ENCODE data around the gene JAK2.

Gene JAK2

DNA sequence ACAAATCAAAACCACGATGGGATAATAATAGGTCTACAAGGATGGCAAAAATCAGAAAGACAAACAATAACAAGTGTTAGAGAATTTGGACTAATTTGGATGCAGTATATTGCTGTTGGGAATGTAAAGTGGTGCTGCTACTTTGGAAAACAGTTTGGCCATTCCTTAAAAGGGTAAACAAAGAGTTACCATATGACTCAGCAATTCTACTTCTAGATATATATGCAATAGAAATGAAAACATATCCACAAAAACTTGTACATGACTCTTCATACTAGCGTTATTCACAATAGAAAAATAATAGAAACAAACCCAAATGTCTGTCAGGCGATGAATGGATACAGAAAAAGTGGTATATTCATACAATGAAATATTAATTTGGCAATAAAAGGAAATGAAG lies 58.3 kb downstream of the JAK2 start:
- no peaks in the 10 kb centered on the region for H3K36me3 ChIP-seq (ENCODE audit: control insufficient read depth, low read length)
- TF ChIP-seq, protein P1, sequence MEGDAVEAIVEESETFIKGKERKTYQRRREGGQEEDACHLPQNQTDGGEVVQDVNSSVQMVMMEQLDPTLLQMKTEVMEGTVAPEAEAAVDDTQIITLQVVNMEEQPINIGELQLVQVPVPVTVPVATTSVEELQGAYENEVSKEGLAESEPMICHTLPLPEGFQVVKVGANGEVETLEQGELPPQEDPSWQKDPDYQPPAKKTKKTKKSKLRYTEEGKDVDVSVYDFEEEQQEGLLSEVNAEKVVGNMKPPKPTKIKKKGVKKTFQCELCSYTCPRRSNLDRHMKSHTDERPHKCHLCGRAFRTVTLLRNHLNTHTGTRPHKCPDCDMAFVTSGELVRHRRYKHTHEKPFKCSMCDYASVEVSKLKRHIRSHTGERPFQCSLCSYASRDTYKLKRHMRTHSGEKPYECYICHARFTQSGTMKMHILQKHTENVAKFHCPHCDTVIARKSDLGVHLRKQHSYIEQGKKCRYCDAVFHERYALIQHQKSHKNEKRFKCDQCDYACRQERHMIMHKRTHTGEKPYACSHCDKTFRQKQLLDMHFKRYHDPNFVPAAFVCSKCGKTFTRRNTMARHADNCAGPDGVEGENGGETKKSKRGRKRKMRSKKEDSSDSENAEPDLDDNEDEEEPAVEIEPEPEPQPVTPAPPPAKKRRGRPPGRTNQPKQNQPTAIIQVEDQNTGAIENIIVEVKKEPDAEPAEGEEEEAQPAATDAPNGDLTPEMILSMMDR (IDR thresholded peaks at IDR 0.05; ENCODE audit: low read depth, low read length, poor library complexity, severe bottlenecking) = no peak
- no peak for TF ChIP-seq EZH2phosphoT487 (IDR thresholded peaks at IDR 0.05; ENCODE audit: borderline replicate concordance, low read length)
- H3K9me3 ChIP-seq (ENCODE audit: control insufficient read depth, insufficient read depth, low read length) = peaks cover 7% of the 10 kb centered on the region; the same call in 1 of the 2 replicates
- no peak overlapping the region for H3K4me2 ChIP-seq (ENCODE audit: low read length)
- H3K4me1 ChIP-seq (ENCODE audit: control insufficient read depth, low read length) = no peaks in the 10 kb centered on the region
- no peak overlapping the region for H3K27ac ChIP-seq (ENCODE audit: low read depth, low read length)
- H3K27me3 ChIP-seq (ENCODE audit: control insufficient read depth, low read length) = no peaks in the 10 kb centered on the region
- H3K4me3 ChIP-seq (ENCODE audit: low read length) = no peak overlapping the region
- no peaks in the 10 kb centered on the region for H3K79me2 ChIP-seq (ENCODE audit: control insufficient read depth, low read length)
- H3F3A ChIP-seq (ENCODE audit: control insufficient read depth, insufficient read depth) = no peaks in the 10 kb centered on the region
- H4K20me1 ChIP-seq (ENCODE audit: control insufficient read depth, insufficient read depth, low read depth, low read length) = no peaks in the 10 kb centered on the region
- H3K9me2 ChIP-seq (replicated peaks; ENCODE audit: control insufficient read depth, low read length) = no peaks in the 10 kb centered on the region

- TF ChIP-seq, protein P1 (IDR thresholded peaks at IDR 0.05; ENCODE audit: low read depth, low read length, poor library complexity, severe bottlenecking) = no peak
- no peak for TF ChIP-seq EZH2phosphoT487 (IDR thresholded peaks at IDR 0.05; ENCODE audit: borderline replicate concordance, low read length)
- H3K27me3 ChIP-seq (ENCODE audit: control insufficient read depth, low read length) = no peaks in the 10 kb centered on the region
- no peaks in the 10 kb centered on the region for H3K36me3 ChIP-seq (ENCODE audit: control insufficient read depth, low read length)
- H3K4me3 ChIP-seq (ENCODE audit: low read length) = no peak overlapping the region
- peaks cover 7% of the 10 kb centered on the region; the same call in 1 of the 2 replicates for H3K9me3 ChIP-seq (ENCODE audit: control insufficient read depth, insufficient read depth, low read length)
- no peaks in the 10 kb centered on the region for H4K20me1 ChIP-seq (ENCODE audit: control insufficient read depth, insufficient read depth, low read depth, low read length)
- no peaks in the 10 kb centered on the region for H3K79me2 ChIP-seq (ENCODE audit: control insufficient read depth, low read length)
- no peaks in the 10 kb centered on the region for H3K9me2 ChIP-seq (replicated peaks; ENCODE audit: control insufficient read depth, low read length)
- H3K27ac ChIP-seq (ENCODE audit: low read depth, low read length) = no peak overlapping the region
- no peaks in the 10 kb centered on the region for H3K4me1 ChIP-seq (ENCODE audit: control insufficient read depth, low read length)
- no peak overlapping the region for H3K4me2 ChIP-seq (ENCODE audit: low read length)
- H3F3A ChIP-seq (ENCODE audit: control insufficient read depth, insufficient read depth) = no peaks in the 10 kb centered on the region
Observed at GRCh38 chr9:5044160-5044559, 59.1 kb downstream of the JAK2 start.

DNA sequence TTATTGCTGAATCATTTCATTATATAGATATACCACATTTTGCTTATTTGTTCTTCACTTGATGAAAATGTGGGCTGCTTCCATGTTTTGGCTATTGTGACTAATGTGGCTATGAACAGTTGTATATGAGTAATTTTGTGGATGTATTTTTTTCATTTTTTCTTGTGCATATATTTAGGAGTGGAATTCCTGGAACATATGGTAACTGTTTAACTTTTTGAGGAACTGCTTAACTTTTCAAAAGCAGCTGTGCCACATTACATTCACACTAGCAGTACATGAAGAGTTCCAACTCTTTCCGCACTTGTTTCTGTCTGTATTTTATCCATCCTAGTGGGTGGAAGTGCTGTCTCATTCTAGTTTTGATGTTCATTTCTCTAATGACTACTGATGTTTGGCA lies 67.8 kb downstream of the JAK2 start:
- no peak overlapping the region for H3K4me2 ChIP-seq (ENCODE audit: low read length)
- no peaks in the 10 kb centered on the region for H3K36me3 ChIP-seq (ENCODE audit: control insufficient read depth, low read length)
- no peaks in the 10 kb centered on the region for H3K9me2 ChIP-seq (replicated peaks; ENCODE audit: control insufficient read depth, low read length)
- no peaks in the 10 kb centered on the region for H3K9me3 ChIP-seq (ENCODE audit: control insufficient read depth, insufficient read depth, low read length)
- H3K4me1 ChIP-seq (ENCODE audit: control insufficient read depth, low read length) = no peaks in the 10 kb centered on the region
- H3F3A ChIP-seq (ENCODE audit: control insufficient read depth, insufficient read depth) = no peaks in the 10 kb centered on the region
- no peaks in the 10 kb centered on the region for H4K20me1 ChIP-seq (ENCODE audit: control insufficient read depth, insufficient read depth, low read depth, low read length)
- H3K27me3 ChIP-seq (ENCODE audit: control insufficient read depth, low read length) = no peaks in the 10 kb centered on the region
- H3K27ac ChIP-seq (ENCODE audit: low read depth, low read length) = no peak overlapping the region
- no peaks in the 10 kb centered on the region for H3K79me2 ChIP-seq (ENCODE audit: control insufficient read depth, low read length)
- no peak overlapping the region for H3K4me3 ChIP-seq (ENCODE audit: low read length)
- TF ChIP-seq, protein P1 (IDR thresholded peaks at IDR 0.05; ENCODE audit: low read depth, low read length, poor library complexity, severe bottlenecking) = no peak
- TF ChIP-seq EZH2phosphoT487 (IDR thresholded peaks at IDR 0.05; ENCODE audit: borderline replicate concordance, low read length) = no peak

DNA sequence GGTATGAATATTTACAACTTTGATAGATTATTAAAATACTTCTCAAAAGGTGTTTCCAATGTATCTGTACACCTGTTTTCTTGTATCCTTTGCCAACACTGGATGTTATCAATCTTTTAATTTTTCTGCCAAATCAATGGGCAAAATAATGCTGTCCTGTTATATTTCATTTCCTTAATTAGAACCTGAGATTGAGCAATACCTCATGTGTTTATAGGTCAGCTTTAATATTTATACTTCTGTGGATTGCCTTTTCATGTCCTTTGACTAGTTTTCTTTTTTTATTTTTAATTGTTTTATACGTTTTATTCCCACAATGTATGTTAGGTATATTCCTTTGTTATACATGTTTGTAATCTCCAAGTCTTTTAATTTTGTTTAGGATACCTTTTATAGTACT lies 77.6 kb downstream of the JAK2 start:
- no peaks in the 10 kb centered on the region for H3K9me3 ChIP-seq (ENCODE audit: control insufficient read depth, insufficient read depth, low read length)
- no peak overlapping the region for H3K4me2 ChIP-seq (ENCODE audit: low read length)
- H3K36me3 ChIP-seq (ENCODE audit: control insufficient read depth, low read length) = no peaks in the 10 kb centered on the region
- H3F3A ChIP-seq (ENCODE audit: control insufficient read depth, insufficient read depth) = no peaks in the 10 kb centered on the region
- no peak overlapping the region for H3K4me3 ChIP-seq (ENCODE audit: low read length)
- TF ChIP-seq EZH2phosphoT487 (IDR thresholded peaks at IDR 0.05; ENCODE audit: borderline replicate concordance, low read length) = no peak
- H3K9me2 ChIP-seq (replicated peaks; ENCODE audit: control insufficient read depth, low read length) = no peaks in the 10 kb centered on the region
- H3K27ac ChIP-seq (ENCODE audit: low read depth, low read length) = no peak overlapping the region
- no peaks in the 10 kb centered on the region for H4K20me1 ChIP-seq (ENCODE audit: control insufficient read depth, insufficient read depth, low read depth, low read length)
- no peaks in the 10 kb centered on the region for H3K79me2 ChIP-seq (ENCODE audit: control insufficient read depth, low read length)
- H3K4me1 ChIP-seq (ENCODE audit: control insufficient read depth, low read length) = no peaks in the 10 kb centered on the region
- H3K27me3 ChIP-seq (ENCODE audit: control insufficient read depth, low read length) = no peaks in the 10 kb centered on the region

Measured in DOHH2 (cell line).